ENCODE data around the gene WWC2.

DNA sequence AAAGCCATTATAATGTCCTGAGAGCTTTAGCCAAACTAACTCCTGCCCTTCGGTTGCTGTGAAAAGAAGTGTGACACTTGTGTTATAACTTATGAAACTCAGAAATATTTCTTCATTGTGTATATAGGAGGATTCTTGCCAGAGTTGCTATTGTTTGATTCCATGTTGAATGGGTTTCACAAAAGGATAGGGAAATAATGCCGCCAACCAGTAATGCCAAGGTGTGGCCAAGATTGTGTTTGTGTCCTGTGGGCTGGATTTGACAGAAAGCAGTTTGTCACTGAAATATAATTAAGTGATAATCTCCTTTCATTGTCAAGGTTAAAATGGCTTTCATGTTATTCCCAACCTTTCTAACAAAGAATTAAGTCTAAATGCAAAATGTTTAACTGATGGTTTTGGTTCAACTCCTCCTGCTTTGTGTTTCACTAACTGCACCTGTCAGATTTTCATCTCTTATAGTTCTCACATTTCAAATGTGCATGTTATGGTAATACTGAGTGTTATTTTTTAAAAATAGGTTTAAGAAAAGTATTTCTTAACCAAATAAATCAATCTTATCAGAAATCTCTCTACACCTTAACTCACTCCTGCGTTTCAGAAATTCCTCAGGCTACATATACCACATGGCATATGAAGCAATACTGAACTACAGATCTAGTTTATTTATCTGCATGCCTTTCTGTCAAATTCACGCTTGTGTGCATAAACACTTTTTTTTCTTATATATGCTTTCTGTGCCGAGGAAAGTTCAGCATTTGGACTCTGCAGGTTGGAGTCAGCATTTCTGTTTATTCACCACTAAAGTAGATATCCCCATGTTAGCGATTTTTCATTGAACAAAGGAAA is 221.4 kb downstream of the WWC2 start, which contains the start of gene CLDN22:
- no peak for TF ChIP-seq EZH2 (IDR thresholded peaks at IDR 0.05; ENCODE audit: insufficient read depth, poor library complexity, severe bottlenecking)
- no peak for TF ChIP-seq EZH2phosphoT487 (IDR thresholded peaks at IDR 0.05; ENCODE audit: insufficient read depth, low read depth)
